Heart right ventricle (tissue), 16 donors: Measurements from ENCODE around the gene CBS. TPM values are rescaled to one million over a fixed set of nuclear protein-coding genes. Genes with fewer than 3 reads are reported as not detected.
"Not testable (repeated sequence)": the region's sequence is repeated elsewhere in the genome, so short reads cannot be mapped to it uniquely, and the experiment has no call there.

Experiments used
- ATAC-seq, 8 donors: fragments of 200-7000 bp; cut with Tn5 transposase; one replicate each; pipeline ENCODE4 v1.9.1; 2020; ENCODE audit warnings: mild to moderate bottlenecking in 8 of 8, moderate library complexity in 8 of 8, moderate number of reproducible peaks in 1 of 8
- DNase-seq, 2 donors: peaks; one replicate each; pipeline ENCODE4 v3.0.0-alpha.2; 2020
- H3K27ac ChIP-seq, 10 donors: fragments of 200-600 bp; sonication (generic) in 2 of 10; one replicate each; pipeline versions ENCODE4 v1.5.0 to v1.8.0; 2020 to 2022; ENCODE audit warnings: mild to moderate bottlenecking in 3 of 10
- H3K27me3 ChIP-seq, 7 donors: fragments of 200-600 bp; one replicate each; pipeline ENCODE4 v1.8.0; 2021 to 2022; ENCODE audit warnings: mild to moderate bottlenecking in 2 of 7
- H3K36me3 ChIP-seq, 9 donors: fragments of 200-600 bp; sonication (generic) in 1 of 9; one replicate each; pipeline versions ENCODE4 v1.5.0 to v1.8.0; 2020 to 2022; ENCODE audit warnings: mild to moderate bottlenecking in 2 of 9
- H3K4me1 ChIP-seq, 9 donors: fragments of 200-600 bp; sonication (generic) in 1 of 9; one replicate each; pipeline versions ENCODE4 v1.5.0 to v1.8.0; 2020 to 2022; ENCODE audit warnings: mild to moderate bottlenecking in 4 of 9
- H3K4me3 ChIP-seq, 10 donors: fragments of 200-600 bp; sonication (generic) in 2 of 10; one replicate each; pipeline versions ENCODE4 v1.5.0 to v1.8.0; 2020 to 2022; ENCODE audit warnings: mild to moderate bottlenecking in 7 of 10, moderate library complexity in 2 of 10
- H3K9me3 ChIP-seq, 11 donors: fragments of 200-600 bp in 10 of 11; sonication (generic) in 2 of 11; one replicate each; pipeline versions ENCODE4 v1.5.0 to v1.8.0; 2013 to 2022; ENCODE audit warnings: mild to moderate bottlenecking in 2 of 11, control low read depth in 1 of 11, moderate library complexity in 1 of 11
- WGBS, 2 donors: extraction: QIAGEN DNeasy Blood & Tissue Kit; methylation state at CpG; one replicate each; pipeline ENCODE4 v1.1.7; 2013; ENCODE audit warnings: inconsistent platforms in 1 of 2; 5-methylcytosine and 5-hydroxymethylcytosine counted together
- intact Hi-C, 10 donors: fragments of 100-400 bp; cut with DNase I; formaldehyde crosslinking; loops; one replicate each; pipeline versions ENCODE4 v1.11.1 to v1.14.2; 2022
- polyA plus RNA-seq, 2 donors: library from polyadenylated mRNA; stranded (reverse); fragments of 200-250 nt; gene quantifications; one replicate each; pipeline ENCODE4 v1.2.3, GENCODE V29; 2013
- total RNA-seq, 10 donors: library from RNA; stranded (reverse); fragmentation: NEBNext Ultra II Directional in 3 of 10; extraction: Animal tissue kit (Norgen Biotek cat#: 25700) in 3 of 10; gene quantifications; one replicate each; pipeline versions ENCODE4 v1.2.1 to v1.2.4, GENCODE V29; 2021 to 2023
- donor health status: Arrhythmogenic right ventricular cardiomyopathy.
- donor health status: ischemic (EF 13 %, LVEDD 7.1; RV severe dilation, severe dysfunction).
- donor health status: healthy with polysubstance abuse.
- donor health status: DM: no; HTN: yes; CAD: no.
- donor health status: DM: no; HTN: no; CAD: no.
- donor health status: ischemic (EF 25% LVEDD 6.9; RV normal size, moderate dysfunction).
- donor health status: ischemic (EF 25% LVEDD 5.7; RV mildly dilated, moderate dysfunction).
- donor health status: healthy.
- donor health status: DM: yes; HTN: yes; CAD: no.
- donor health status: Ischemic cardiomyopathy.
- donor health status: ischemic (EF 35%, LVEDD 5.7; RV mildly dilated, moderate dysfunction).
- donor health status: nonischemic (EF 11% LVEDD 7.7; RV severe dilation, severe dysfunction).
- donor health status: DM: yes; HTN: yes; CAD: no.
- donor health status: PGD.
- donor health status: ischemic (EF 29% LVEDD 5.4; RV normal size, mild dysfunction).
- donor health status: nonischemic (EF 23%, LVEDD 6.1; RV moderate dilation, normal function).

Gene CBS
- total and polyA plus RNA-seq, 12 donors, result 4.0 to 22.1 (median 5.4) TPM

DNA sequence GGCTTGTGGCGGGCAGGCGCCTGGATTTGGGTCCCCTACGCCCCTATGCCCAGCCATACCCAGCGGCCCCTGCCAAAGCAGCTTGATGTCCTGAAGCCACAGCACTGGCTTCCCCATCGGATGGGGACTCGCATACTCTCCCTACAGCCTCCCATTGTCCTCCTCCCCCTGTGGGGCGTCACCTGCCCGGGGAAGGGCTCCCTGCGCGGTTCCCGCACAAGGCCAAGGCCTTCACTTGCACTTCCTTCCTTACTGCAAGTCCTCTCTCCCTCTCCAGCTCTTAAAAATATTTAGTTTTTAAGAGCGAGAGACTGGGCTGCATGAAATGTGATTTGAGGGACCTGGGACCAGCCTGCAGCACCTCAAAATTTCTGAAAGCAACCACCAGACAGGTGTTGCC, 8.9 kb downstream of the CBS start:
- DNase-seq, intact Hi-C loops: not testable (repeated sequence)
- 73 to 83% methylated on average over 1 to 8 of the region's 12 CpGs for WGBS, 2 donors

DNA sequence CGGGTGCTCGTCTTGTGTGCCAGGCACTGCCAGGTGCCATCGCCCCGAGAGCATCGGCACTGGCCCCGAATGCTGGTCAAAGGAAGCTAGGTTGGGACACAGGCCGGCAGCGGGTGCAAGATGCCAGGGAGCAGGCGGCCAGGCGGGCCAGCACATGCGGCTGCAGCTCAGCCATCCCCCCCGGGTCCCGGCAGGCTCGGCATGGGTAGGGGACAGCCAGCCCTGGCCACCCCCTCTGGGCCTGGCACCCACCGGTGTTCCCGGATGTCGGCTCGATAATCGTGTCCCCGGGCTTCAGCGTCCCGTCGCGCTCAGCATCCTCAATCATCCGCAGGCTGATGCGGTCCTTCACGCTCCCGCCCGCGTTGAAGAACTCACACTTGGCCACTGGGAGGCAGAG, 9.6 kb downstream of the CBS start:
- H3K27me3 ChIP-seq, H3K36me3 ChIP-seq, intact Hi-C loops, H3K4me3 ChIP-seq, H3K4me1 ChIP-seq, H3K9me3 ChIP-seq, DNase-seq, H3K27ac ChIP-seq, ATAC-seq: not testable (repeated sequence)
- WGBS, 2 donors, result 94 to 100% methylated on average over 2 to 16 of the region's 30 CpGs

More for the DNA sequence above, 8.9 kb downstream of the CBS start:
- H3K27me3 ChIP-seq, ATAC-seq, H3K4me3 ChIP-seq, H3K36me3 ChIP-seq, H3K4me1 ChIP-seq, H3K9me3 ChIP-seq, H3K27ac ChIP-seq: not testable (repeated sequence)

DNA sequence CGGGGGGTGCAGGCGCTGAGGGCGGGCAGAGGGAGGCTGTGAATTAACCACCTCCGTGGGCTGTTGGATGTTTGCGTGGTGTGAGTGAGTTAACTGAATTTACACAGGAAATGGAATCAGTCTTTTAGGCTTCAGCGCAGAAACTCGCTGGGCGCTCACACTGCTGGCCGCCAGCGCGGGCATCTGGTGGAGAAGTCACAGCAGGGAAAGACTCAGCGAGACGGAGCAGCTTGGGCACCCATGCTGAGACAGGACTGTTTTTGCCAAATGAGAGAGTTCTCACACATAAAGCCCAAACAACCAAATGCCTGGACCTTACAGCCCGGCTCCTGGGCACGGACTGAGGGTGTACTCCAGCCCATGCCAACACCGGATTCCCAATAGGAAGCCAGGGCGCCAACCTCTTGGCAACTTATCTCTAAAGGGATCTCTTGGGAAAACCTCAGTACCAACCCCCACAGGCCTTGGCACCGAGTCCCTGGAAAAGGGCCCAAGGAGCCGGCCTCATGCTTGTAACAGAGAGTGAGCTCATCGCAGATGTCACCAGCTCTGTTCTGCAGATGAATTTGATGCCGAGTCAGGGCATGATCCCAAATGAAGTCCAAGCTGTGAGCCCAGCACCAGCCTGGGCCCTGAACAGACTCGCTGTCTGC, 11.2 kb downstream of the CBS start:
- intact Hi-C loops, DNase-seq, H3K4me1 ChIP-seq, H3K4me3 ChIP-seq, H3K36me3 ChIP-seq, H3K27ac ChIP-seq, H3K27me3 ChIP-seq, H3K9me3 ChIP-seq: not testable (repeated sequence)
- peak in 3 of 8 donors; percentile 16 to 51 (median 45) for ATAC-seq
- WGBS, 2 donors, result no CpG with 5 or more reads among the region's 22 CpGs

DNA sequence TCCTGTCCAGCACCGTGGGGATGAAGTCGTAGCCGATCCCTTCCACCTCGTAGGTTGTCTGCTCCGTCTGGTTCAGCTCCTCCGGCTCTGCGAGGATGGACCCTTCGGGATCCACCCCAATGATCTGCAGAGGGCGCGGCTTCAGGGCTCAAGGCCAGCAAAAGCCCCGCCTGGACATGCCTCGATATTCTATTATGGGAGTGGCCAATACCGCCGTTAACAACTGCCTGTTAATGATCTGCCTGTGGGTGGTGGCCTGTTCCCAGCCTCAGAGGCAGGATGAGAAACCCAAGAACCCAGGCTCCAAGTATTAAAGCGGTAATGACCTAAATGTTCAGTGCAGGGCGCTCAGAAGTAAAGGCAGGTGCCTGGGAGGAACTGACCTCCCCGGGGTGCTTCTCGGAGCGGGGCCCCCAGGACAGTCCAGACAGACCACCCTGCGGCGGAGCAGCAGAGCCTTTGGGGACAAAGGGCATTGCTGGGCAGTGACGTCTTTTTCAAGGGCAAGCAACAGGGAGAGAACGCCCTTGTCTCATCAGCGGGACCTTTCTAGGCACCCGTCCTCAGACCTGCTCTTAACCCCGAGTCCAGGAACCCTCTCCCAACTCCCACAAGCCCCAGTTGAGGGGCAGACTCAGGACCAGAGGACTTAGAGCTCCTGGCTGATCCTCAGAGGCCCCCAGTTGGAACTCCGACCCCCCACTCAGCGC, 12.5 kb downstream of the CBS start:
- H3K36me3 ChIP-seq, H3K4me3 ChIP-seq, intact Hi-C loops, H3K4me1 ChIP-seq, DNase-seq, H3K27me3 ChIP-seq, H3K27ac ChIP-seq, ATAC-seq, H3K9me3 ChIP-seq: not testable (repeated sequence)
- WGBS, 2 donors, result 96% methylated on average over 2 of the region's 28 CpGs; no CpG with 5 or more reads in 1 of the 2 donors

DNA sequence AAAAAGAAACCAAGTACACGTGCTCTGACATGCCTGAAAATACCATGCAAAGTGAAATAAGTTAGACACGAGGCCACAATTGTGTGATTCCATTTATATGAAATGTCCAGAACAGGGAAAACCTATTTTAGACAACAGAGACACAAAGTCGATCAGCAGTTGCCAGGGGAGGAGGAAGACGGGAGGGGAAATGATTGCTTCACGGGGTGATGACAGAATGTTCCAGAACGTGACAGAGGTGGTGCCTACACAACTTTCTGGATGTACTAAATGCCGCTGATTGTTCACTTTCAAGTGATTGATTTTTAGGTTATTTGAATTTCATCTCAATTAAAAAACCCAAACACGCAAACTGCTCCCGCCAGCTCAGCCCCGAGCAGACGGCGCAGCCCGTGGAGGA, 22.5 kb downstream of the CBS start:
- H3K4me3 ChIP-seq, H3K36me3 ChIP-seq, H3K27me3 ChIP-seq, H3K9me3 ChIP-seq, H3K27ac ChIP-seq, intact Hi-C loops, ATAC-seq, DNase-seq, H3K4me1 ChIP-seq: not testable (repeated sequence)
- no CpG with 5 or more reads among the region's 13 CpGs for WGBS, 2 donors

DNA sequence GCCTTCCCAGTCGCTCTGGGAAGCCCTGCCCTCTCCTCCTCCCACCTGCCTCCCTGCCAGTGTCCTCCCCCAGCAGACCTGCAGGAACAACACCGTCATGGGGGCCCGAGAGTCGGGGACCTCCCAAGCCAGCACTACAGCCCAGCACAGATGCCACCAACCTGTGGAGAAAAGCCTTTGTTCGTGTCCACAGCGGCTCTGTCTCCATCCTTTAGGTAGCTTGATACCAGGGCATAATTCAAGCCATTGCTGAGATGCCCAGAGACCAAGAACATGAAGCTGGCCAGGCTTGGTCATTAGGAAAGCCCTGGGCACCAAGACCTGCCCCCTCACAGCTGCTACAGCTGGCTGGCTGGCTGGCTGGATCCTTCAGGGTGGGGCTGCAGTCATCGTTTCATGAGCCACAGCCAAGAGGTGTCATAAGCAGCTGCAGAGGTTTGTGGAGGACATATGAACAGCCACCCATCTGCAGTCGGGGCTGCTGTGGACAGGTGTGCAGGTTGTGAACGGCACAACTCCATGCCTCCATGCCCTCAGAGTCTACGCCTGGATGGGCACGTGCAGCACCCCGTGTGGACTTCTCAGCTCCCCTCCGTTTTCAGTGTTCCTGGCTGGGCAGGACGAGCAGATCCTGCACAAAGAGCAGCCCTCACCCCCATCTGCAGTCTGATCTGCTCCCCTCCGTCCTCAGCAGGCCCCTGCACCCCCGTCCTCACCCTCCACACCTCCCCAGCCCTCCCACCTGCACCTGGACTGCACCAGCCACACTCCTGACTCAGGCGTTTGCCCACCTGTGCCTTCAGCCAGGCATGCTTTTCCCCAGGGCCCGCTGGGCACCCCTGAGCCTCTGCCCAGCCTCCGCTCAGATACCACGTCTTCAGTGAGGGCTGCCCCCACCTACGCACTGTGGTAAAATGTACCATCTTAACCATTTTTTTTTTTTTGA, 29.5 kb downstream of the CBS start:
- WGBS, 2 donors, result 56 to 61% methylated on average over 11 to 17 of the region's 21 CpGs
- DNase-seq, H3K4me1 ChIP-seq, intact Hi-C loops, H3K27me3 ChIP-seq, H3K36me3 ChIP-seq, H3K9me3 ChIP-seq, H3K4me3 ChIP-seq: not testable (repeated sequence)
- peak overlapping the region in 3 of 10 donors; percentile 45 to 66 (median 62) for H3K27ac ChIP-seq
- peak in 5 of 8 donors; percentile 5 to 41 (median 27) for ATAC-seq

DNA sequence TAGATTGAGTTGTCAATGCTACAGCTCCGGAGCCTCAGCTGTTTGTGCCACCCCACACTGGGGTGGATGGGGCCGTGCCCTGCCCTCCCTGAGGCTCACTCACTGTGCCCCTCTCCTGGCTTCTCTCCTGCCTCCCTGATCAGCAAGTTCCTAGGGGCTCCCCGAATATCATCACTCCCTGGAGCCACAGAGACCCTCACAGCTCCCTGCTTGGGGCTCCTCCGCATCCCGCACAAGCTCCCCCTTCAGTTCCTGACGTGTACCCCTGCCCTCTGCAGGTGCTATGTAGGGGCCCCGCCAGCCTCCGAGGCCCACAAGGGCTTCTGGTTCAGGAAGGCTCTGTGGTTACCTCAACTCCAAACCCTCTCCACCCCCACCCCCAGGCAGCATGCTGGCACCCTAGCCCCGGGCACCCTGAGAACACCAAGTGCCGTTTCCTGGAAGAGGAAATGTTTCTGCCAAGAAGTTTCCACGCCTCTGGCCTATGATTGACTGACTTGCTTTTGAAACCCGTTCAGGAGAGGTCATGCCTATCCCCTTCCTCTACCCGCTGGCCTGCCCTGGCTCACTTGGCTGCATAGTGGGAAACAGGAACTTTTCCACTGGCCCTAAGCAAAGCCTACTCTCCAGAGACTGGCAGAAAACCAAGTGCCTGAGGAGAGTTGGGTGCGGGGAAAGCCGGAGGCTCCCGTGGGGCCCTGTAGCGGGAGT, 30.3 kb downstream of the CBS start:
- intact Hi-C loops, result not testable (repeated sequence)
- 50 to 53% methylated on average over 3 to 8 of the region's 17 CpGs for WGBS, 2 donors
- peak overlapping the region in 5 of 10 donors; percentile 19 to 75 (median 47) for H3K27ac ChIP-seq

DNA sequence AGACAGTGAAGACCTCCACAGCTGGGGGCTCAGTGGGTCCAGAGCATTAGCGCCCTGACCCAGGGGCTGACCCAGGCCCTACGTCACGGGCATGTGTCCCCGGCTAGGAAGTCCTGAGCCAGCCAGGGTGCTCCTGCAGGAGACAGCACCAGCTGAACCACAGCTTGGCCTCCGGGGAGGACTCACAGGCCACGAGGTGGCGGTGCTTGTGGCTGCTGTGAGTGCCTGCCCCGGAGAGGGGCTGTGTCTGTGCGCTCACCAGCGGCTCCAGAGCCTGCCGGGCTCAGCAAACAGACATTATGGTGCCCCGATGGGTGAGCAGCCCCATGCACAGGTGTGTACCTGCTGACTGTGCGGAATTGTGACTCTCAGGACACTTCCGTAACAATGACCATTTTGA, 31.1 kb downstream of the CBS start:
- H3K27ac ChIP-seq, intact Hi-C loops, H3K4me1 ChIP-seq, DNase-seq, H3K9me3 ChIP-seq, H3K36me3 ChIP-seq, H3K27me3 ChIP-seq, ATAC-seq, H3K4me3 ChIP-seq: not testable (repeated sequence)
- 82 to 92% methylated on average over 2 to 12 of the region's 14 CpGs for WGBS, 2 donors

More for the DNA sequence above, 30.3 kb downstream of the CBS start:
- not testable (repeated sequence) for DNase-seq, H3K36me3 ChIP-seq, H3K9me3 ChIP-seq, H3K27me3 ChIP-seq, H3K4me3 ChIP-seq, H3K4me1 ChIP-seq
- peak; percentile 81 to 95 (median 86) for ATAC-seq

DNA sequence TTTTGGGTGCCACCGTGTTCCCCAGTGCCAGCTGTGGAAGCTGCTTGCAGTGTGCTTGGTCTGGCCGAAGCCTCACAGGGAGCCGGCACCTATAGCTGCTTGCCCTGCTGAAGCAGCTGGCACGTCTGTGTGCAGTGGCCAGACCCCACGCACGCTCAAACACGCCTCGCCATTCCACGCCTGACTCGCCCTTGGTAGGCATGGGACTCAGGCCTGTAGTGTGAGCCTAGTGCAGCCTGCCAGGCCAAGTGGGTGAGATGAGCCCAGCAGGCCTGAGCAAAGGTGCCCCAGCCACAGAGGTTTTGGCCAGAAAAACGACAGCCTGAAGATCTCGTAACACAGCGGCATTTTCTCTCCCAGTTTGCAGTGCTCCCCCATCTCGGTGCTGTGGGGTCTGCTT, 32.3 kb downstream of the CBS start:
- WGBS, 2 donors, result 96 to 97% methylated on average over 4 to 10 of the region's 14 CpGs
- H3K27me3 ChIP-seq, H3K4me3 ChIP-seq, DNase-seq, H3K27ac ChIP-seq, ATAC-seq, H3K9me3 ChIP-seq, intact Hi-C loops, H3K36me3 ChIP-seq, H3K4me1 ChIP-seq: not testable (repeated sequence)

DNA sequence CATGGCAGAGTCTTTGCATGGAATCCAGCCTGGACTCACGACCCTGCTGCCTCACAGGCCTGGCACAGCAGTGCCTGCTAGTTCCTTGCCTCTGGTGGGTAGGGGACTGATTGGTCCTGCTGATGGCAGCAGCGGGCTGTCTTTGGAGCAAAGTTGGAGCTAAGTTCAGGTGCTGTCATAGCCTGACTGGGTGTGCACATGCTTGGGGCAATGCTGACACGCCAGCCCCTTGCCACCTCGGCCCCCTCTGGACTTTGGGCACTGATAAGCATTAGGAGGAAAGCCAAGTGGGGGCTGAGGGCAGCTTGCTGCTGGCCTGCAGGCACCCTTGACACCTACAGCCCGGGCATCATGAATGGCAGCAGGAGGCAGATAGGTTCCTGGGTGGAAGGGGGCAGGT, 33.5 kb downstream of the CBS start:
- H3K27me3 ChIP-seq, H3K4me3 ChIP-seq, H3K4me1 ChIP-seq, H3K27ac ChIP-seq, DNase-seq, ATAC-seq, H3K36me3 ChIP-seq, H3K9me3 ChIP-seq, intact Hi-C loops: not testable (repeated sequence)
- WGBS, 2 donors, result 91 to 100% methylated on average over 4 to 5 of the region's 5 CpGs
